Measurements from ENCODE around the gene INPP5A.

INPP5A gene

GRCh38 chr10:132558516-132559413, 21.2 kb downstream of the INPP5A start:
- no peak overlapping the region for H3K4me3 ChIP-seq (ENCODE audit: low read length)
- no peak overlapping the region for H3K4me2 ChIP-seq (ENCODE audit: low read depth, low read length)
- H3K9me3 ChIP-seq (replicated peaks; ENCODE audit: insufficient read depth, low read length) = no peaks in the 10 kb centered on the region
- no peak for DNase-seq
- H3K9me2 ChIP-seq (replicated peaks; ENCODE audit: insufficient read depth, low read length) = no peaks in the 10 kb centered on the region
- no peak overlapping the region for H2AFZ ChIP-seq (ENCODE audit: low read length)
- H4K20me1 ChIP-seq (ENCODE audit: insufficient read depth, low read length) = no peaks in the 10 kb centered on the region
- H3K36me3 ChIP-seq (replicated peaks; ENCODE audit: insufficient read depth, low read length) = no peaks in the 10 kb centered on the region
- no peak for TF ChIP-seq CTCF (IDR thresholded peaks at IDR 0.05; ENCODE audit: low read length)
- no peak for TF ChIP-seq EZH2 (optimal IDR thresholded peaks at IDR 0.05; ENCODE audit: low read depth, low read length)
- TF ChIP-seq EZH2phosphoT487 (IDR thresholded peaks at IDR 0.05; ENCODE audit: low read length) = no peak
- H3F3A ChIP-seq (ENCODE audit: insufficient read depth, low read length) = no peaks in the 10 kb centered on the region
- H3K9ac ChIP-seq (ENCODE audit: low read length) = no peak overlapping the region
- H3K4me1 ChIP-seq (ENCODE audit: low read length) = no peaks in the 10 kb centered on the region
- H3K27me3 ChIP-seq (replicated peaks; ENCODE audit: insufficient read depth, low read length) = no peaks in the 10 kb centered on the region
- H3K79me2 ChIP-seq (ENCODE audit: low read length) = 0 out of 2 replicates have a peak, but pooled peaks cover 4% of the 10 kb centered on the region
- H3K27ac ChIP-seq (ENCODE audit: low read length) = no peak overlapping the region

DNA sequence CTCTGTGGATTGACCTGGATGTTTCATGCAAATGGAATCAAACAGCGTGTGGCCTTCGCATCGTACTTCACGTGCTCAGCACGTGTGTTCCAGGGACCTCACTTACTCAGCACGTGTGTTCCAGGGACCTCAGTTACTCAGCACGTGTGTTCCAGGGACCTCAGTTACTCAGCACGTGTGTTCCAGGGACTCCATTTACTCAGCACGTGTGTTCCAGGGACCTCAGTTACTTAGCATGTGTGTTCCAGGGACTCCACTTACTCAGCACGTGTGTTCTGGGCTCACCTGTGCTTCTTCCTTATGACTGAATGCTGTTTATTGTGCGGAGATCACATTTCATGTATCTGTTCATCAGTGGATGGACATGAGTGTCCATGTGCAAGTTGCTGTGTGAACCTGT, 22.0 kb downstream of the INPP5A start:
- no peak for TF ChIP-seq EZH2 (optimal IDR thresholded peaks at IDR 0.05; ENCODE audit: low read depth, low read length)
- TF ChIP-seq CTCF (IDR thresholded peaks at IDR 0.05; ENCODE audit: low read length) = no peak
- TF ChIP-seq EZH2phosphoT487 (IDR thresholded peaks at IDR 0.05; ENCODE audit: low read length) = no peak
- Histone ChIP-seq H3K79me2 (ENCODE audit: low read length) (no peaks in the 10 kb centered on the region), H3K36me3 (replicated peaks; ENCODE audit: insufficient read depth, low read length) (no peaks in the 10 kb centered on the region), H3F3A (ENCODE audit: insufficient read depth, low read length) (no peaks in the 10 kb centered on the region), H3K9me3 (replicated peaks; ENCODE audit: insufficient read depth, low read length) (no peaks in the 10 kb centered on the region), H3K9ac (ENCODE audit: low read length) (no peak overlapping the region), H3K27me3 (replicated peaks; ENCODE audit: insufficient read depth, low read length) (no peaks in the 10 kb centered on the region), H4K20me1 (ENCODE audit: insufficient read depth, low read length) (no peaks in the 10 kb centered on the region), H2AFZ (ENCODE audit: low read length) (no peak overlapping the region), H3K4me3 (ENCODE audit: low read length) (no peak overlapping the region), H3K27ac (ENCODE audit: low read length) (no peak overlapping the region), H3K9me2 (replicated peaks; ENCODE audit: insufficient read depth, low read length) (no peaks in the 10 kb centered on the region), H3K4me2 (ENCODE audit: low read depth, low read length) (no peak overlapping the region), H3K4me1 (ENCODE audit: low read length) (no peaks in the 10 kb centered on the region)
- DNase-seq = no peak

DNA sequence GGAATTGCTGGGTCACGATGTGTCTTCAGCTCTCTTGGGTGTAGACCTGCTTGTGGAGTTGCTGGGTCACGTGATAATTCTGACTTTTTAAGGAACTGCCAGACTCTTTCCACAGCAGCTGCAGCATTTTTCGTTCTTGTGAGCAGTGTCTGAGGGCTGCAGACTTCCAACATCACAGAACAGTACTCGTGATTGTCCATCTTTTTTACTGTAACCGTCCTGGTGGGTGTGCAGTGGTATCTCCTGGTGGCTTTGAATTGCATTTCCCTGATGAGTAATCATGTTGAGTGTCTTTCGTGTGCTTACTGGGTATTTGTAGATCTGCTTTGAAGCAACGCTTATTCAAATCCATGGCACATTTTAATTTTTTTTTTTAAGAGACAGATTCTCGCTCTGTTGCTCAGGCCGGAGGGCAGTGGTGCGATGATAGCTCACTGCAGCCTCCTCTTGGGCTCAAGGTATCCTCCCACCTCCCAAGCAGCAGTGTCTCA, 22.7 kb downstream of the INPP5A start:
- Histone ChIP-seq H3K27me3 (replicated peaks; ENCODE audit: insufficient read depth, low read length) (no peaks in the 10 kb centered on the region), H3K4me2 (ENCODE audit: low read depth, low read length) (no peak overlapping the region), H3K36me3 (replicated peaks; ENCODE audit: insufficient read depth, low read length) (no peaks in the 10 kb centered on the region), H3K79me2 (ENCODE audit: low read length) (no peaks in the 10 kb centered on the region), H3K27ac (ENCODE audit: low read length) (no peak overlapping the region), H3K4me3 (ENCODE audit: low read length) (no peak overlapping the region), H3K4me1 (ENCODE audit: low read length) (no peaks in the 10 kb centered on the region), H2AFZ (ENCODE audit: low read length) (no peak overlapping the region), H3K9ac (ENCODE audit: low read length) (no peak overlapping the region), H3K9me2 (replicated peaks; ENCODE audit: insufficient read depth, low read length) (no peaks in the 10 kb centered on the region), H4K20me1 (ENCODE audit: insufficient read depth, low read length) (no peaks in the 10 kb centered on the region), H3K9me3 (replicated peaks; ENCODE audit: insufficient read depth, low read length) (no peaks in the 10 kb centered on the region), H3F3A (ENCODE audit: insufficient read depth, low read length) (no peaks in the 10 kb centered on the region)
- no peak for DNase-seq
- TF ChIP-seq EZH2phosphoT487 (IDR thresholded peaks at IDR 0.05; ENCODE audit: low read length) = no peak
- no peak for TF ChIP-seq CTCF (IDR thresholded peaks at IDR 0.05; ENCODE audit: low read length)
- TF ChIP-seq EZH2 (optimal IDR thresholded peaks at IDR 0.05; ENCODE audit: low read depth, low read length) = no peak
